ENCODE measurements around the gene CFAP99. TPM values are rescaled to one million over a fixed set of nuclear protein-coding genes. Genes with fewer than 3 reads are reported as not detected.

CFAP99 gene
- not detected in 2 replicates for total RNA-seq

DNA sequence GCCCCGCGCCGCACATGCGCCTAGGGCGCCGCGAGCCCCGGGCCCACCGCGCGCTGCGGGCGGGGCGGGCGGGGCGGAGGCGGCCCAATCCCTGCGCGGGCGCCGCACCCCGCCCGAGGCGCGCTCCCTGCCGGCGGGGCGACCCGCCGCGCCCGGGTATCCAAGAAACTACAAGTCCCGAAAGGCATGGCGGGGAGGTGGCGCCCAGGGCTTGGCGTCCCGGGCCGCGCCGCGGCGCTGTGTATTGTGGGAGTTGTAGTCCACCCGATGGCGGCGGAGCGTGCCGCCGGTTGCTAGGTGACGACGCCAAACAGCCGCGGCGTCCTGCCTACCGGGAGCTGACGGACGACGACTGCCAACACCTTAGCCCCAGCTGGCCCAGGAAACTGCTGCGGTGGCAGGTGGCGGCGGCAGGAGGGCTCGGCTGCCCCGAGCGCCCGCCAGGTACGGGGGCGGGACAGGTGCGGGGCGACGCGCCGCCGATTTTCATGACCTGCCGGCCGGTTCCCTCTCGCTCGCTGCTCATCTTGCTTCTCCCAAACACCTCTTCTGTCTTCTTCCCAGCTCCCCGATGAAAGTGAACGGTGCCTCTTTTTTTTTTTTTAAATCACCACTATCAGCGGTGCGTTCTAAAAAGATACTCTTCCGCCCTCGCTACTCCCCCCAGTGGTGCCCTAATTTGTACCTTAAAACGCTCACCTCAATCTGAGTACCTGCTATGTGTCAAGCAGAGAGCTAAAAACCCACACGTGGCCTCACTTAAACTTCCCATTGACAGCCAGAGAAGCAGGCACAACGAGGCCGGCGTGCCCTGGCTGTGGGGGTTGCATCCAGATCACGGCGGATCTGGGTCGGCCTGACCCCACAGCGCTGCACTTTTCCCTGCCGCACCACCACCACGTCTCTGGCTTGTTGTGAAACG, at the start of gene CFAP99:
Gene CFAP99 (plus strand): TSS at position 306 of the 922 bp plus-strand sequence.

DNA sequence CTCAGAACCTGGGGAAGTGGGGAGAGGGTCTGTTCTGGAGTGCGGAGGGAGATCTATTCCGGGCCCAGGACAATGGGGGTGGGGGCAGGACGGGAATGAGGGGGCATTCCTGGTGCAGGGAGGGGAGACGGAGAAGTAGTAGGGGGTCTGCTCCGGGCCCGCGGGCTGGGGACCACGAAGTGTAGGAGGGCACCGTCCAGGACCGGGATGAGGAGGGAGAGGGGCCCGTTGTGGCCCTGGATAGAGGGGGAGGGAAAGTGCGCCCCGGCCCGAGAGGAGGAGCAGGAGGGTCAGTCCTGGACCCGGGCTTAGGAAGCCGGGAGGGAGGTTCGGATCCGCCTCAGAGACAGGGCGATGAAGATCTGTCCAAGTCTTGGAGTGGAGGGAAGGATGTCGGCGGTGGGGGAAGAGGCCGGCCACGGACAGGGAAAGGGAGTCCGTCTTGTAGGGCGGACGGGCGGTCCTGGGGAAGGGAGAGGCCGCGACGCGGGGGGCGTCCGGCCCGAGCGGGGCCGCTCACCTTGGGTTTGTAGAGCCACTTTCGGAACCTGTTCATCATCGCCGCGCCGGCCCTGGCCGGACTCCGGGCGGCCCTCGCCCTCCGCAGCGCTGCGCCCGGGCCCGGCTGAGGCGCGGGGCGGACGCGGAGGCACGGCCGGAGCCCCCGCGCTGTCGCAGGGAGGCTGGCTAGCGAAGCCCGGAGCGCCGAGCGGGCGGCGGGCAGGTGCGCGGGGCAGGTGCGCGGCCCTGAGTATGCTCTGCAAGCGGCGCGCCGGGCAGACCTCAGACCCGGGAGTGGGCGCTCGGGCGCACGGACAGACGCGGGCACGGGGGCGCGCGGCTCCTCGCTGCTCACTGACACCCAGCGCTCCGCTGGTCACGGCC, 748 bp upstream of the CFAP99 start, which contains the start of gene ZFYVE28:
Gene ZFYVE28 (minus strand): TSS at position 881 of the 885 bp plus-strand sequence. CDS start 322 bp downstream, at position 559.

DNA sequence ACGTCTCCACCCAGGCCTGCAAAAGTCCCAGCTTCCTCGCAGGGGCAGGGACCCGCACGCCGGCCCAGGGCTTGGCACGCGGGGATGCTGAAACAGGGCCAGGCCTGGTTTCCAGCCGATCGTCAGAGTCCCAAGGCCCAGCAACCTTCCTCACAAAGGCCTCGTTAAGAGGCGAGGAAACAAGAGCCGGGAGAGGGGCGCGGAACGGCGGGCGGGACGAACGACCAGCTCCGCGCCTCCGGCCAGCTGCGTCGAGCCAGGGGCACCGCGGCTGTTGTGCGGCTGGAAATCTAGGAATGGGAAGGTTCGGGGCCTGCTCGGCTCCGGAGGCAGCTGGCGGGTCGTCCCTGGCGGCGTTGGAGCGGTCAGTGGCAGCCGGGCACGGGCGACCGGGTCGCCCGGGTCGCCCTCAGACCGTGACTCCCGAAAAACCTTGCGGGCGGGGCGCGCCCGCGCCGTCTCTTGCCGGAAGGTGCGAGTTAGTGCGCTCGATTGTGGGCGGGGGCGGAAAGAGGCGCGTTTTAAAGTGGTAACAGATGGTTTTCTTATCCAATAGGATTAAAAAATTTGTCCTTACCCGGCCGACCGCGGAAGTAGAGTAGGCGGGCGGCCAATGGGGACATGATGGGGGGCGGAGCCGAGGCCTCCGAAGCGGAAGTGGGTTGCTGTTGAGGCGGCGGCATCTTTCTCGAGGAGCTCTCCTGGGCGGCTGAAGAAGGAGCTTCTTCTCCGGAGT, 49.9 kb downstream of the CFAP99 start, which contains the start of gene RNF4:
Gene RNF4 (plus strand): TSS at position 651 of the 736 bp plus-strand sequence. CDS start 21,388 bp downstream, outside the sequence.

Other genes with a start within 250 kb of the CFAP99 start
- gene HAUS3, start 176.8 kb upstream of the CFAP99 start, total RNA-seq, result 10.8 and 15.5 TPM in 2 replicates
- gene POLN, start 176.8 kb upstream of the CFAP99 start, total RNA-seq, result 1.2 and 1.5 TPM in 2 replicates
- gene MXD4, start 156.8 kb upstream of the CFAP99 start, total RNA-seq, result 58.5 and 64.4 TPM in 2 replicates
- 5.3 and 8.6 TPM in 2 replicates for gene ZFYVE28, start 310 bp upstream of the CFAP99 start, total RNA-seq
- gene RNF4, start 50.2 kb downstream of the CFAP99 start, total RNA-seq, result 40.0 and 51.1 TPM in 2 replicates
- gene FAM193A, start 117.7 kb downstream of the CFAP99 start, total RNA-seq, result 12.6 and 15.5 TPM in 2 replicates

All from mammary microvascular endothelial cell (primary cell).